Activated CD8-positive, alpha-beta memory T cell treated with anti-CD3 and anti-CD28 coated beads, Interleukin-2, amount 50 U/mL, for 48 hours (primary cell): Measurements from ENCODE around the gene PTCH2.
"Not testable (repeated sequence)": the region's sequence is repeated elsewhere in the genome, so short reads cannot be mapped to it uniquely, and the experiment has no call there.

Experiments
- DNase-seq: peaks from one replicate; pipeline ENCODE4 v3.0.0-alpha.2; 2020

PTCH2 gene

DNA sequence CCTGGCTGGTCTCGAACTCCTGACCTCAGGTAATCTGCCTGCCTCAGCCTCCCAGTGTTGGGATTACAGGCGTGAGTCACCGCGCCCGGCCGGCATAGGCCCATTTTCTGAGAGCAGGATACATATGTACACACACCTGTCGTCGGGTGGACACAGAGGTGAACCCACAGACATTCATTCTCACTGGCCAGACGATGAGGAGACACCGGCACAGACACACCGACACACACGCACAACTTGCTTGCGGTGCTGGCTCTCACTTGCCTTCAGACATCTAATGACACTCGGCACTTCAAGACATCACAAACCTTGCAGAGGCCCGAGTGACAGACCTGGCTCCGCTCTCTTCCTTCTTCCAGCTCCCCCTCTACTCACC is 579 bp downstream of the PTCH2 start:
- DNase-seq = no peak

DNA sequence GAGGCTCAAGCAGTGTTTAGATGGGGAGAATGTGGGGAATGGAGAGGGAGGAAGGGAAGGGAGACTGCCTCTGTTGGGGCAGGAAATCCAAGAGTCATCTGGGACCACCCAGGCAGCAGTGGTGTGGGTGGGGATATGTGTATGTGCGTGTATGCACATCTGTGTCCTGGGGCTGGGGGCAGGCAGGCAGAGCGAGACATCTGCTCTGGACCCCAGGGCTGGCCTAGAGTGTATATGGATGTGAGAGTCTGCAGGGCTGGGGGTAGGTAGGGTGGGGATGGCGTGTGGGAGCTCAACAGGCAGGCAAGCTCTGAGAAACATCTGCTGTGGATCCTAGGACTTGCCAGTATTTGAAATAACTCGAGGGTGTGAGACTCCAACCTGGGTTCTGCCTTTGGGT is 3.5 kb downstream of the PTCH2 start:
- DNase-seq = no peak

DNA sequence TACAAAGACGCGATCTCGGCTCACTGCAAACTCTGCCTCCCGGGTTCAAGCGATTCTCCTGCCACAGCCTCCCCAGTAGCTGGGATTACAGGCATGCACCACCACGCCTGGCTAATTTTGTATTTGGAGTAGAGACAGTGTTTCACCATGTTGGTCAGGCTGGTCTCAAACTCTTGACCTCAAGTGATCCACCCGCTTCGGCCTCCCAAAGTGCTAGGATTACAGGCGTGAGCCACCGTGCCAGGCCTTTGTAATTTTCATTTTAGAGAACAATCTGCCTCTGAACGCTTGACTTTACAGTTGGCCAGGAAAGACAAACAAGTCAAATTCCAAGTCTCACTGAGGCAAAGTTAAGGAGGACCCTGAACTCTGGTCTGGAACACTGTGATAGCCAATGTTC is 4.8 kb downstream of the PTCH2 start:
- DNase-seq = not testable (repeated sequence)

DNA sequence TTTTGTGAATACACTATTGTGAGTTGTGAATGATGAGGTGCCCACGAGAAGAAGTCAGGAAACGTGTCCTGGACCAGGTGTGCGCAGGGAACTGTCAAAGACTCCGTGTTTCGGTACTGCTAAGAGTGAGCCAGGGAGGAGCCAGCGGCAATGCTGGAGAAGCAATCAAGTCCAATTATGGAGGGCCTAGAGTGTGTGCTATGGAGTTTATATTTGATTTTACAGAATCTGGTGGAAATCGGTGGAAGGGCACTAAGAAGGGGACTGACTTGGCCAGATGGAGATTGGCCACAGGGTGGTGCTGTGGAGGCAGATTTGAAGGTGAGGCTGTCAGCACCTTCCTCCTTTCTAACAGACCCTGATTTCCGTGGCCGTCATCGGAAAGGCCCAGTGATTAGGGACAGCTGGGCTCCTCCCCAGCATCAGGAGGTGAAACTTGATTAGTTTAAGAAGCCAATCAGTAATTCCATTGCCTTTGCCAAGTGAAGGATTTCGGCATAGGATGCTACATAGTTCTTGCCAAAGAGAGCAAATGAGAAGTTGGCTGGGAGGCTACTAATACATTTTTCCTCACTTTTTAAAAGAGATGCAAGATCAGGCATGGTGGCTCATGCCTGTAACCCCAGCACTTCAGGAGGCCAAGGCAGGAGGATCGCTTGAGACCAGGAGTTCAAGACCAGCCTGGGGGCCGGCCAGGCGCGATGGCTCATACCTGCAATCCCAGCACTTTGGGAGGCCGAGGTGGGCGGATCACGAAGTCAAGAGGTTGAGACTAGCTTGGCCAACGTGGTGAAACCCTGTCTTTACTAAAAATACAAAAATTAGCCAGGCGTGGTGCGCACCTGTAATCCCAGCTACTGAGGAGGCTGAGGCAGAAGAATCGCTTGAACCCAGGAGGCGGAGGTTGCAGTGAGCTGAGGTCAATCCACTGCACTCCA is 7.0 kb downstream of the PTCH2 start:
- peak; percentile 92 for DNase-seq

DNA sequence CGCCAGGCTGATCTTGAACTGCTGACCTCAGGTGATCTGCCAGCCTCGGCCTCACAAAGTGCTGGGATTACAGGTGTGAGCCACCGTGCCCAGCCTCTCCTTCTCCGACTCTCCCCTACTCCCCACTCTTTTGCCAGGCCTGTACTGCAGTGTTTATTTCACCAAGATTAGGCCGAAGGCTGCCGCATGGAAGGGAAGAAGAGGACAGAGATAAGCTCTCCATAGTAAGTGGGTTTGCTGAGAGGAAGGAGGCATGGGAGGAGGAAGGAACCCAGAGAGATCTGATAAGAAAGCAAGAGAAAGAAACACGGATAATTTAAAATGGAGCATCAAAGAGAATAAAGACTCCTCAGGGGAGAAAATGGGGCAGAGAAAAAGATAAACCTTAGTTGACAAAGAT is 8.7 kb downstream of the PTCH2 start:
- no peak for DNase-seq

DNA sequence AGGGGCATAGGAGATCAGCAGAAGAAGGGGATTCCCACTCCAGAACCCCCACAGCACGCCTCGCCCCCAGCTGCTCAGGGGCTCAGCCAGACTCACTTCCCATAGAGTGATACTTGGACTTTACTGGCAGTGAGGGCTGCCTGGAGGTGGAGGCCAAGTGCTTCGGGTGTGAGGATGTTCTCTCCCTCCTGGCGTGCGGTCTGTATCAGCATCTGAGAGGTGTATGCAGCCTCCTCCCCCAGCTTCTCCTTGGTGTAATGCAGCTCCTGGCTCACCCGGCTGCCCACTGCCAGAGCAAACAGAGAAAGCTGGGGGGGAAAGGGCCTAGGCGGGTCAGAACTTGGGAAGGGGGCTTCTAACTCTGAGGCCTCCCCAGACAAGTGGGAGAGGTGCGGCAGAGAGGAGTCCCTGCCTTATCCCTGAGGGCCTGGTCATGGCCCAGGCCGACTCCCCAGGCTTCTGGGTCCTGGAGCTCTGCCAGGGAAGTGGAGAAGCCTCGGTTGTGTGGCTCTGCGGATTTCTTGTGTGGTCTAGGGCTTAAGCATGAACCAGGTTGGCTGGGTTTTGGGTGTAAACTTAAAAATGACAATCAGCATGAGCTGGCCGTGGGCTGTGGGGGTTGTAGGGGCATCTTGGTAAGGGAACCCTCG is 10.9 kb downstream of the PTCH2 start:
- no peak for DNase-seq

DNA sequence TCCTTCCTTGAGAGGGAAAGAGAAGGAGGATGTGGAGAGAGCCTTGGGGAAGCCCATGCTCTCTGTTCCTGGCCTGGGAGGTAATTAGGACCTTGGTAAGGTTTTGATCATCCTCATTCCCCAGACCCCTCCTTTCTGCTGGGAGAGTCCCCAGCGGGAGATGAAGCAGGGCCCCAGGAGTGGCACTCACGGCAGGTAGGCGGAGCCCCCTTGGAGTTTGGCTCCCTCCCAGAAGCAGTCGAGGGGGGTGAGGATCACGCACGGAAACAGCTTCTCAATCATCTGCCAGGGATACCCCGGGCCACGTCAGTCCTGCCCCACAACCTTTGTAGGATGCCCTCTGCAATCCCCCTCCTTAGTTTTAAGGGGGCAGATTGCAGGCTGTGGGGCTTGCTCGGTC is 11.5 kb downstream of the PTCH2 start:
- no peak for DNase-seq

DNA sequence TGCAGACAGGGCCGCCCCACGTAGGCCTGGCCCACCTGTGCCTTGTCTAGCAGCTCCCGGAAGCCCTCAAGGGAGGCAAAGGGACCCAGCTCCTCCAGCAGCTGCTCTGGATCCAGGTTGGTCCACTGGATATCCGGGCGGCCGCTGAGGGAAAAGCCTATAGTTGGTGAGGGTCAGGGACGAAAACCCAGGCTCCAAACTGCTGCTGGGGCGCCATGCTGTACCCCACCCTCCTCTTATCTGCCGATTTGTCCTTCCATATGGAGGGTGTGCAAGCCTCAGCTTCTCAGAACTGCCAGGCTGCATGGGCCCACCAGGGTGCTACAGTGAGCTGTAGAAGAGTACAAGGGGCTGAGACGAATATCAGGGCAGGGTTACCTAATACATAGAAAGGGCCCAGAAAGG is 12.2 kb downstream of the PTCH2 start:
- no peak for DNase-seq

DNA sequence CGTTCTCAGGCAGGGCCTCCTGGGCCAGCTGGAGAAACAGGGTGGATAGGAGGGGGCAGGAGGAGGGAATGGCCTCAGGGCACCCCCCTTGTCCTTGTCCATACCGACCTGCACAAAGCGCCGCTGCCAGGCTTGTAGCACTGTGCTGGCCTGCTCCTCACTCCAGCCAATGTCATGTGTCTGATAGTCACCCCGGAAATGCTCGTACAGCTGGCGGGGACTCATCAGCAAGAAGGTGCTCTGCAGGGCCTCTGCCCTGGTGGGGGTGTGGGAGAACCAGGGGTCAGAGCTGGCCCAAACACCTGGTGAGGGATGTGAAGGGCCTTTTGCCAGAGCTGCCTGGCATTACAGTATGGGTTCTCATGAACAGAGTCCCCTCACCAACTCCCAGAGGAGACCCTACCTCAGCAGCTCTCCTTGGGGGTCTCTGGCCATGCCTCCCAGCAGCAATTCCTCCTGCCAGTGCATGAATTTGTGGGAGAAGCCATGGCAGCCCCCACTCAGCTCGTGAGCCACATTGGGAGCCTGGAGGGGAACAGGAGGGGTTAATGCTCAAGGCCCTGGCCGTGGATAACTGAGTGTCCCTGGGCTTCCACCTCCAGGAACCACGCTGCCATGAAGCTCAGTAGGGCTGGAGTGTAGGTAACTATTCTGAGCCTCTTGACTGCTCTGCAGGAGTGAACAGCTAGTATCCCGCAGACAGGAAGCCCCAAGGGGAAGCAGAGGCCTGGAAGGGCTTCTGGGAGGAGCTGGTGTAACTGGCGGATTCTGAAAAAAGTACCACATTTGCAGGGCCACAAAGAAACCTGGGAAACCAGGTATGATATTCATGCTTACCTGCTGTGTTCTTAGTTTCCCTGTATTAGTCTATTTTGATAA is 13.3 kb downstream of the PTCH2 start:
- DNase-seq = no peak

DNA sequence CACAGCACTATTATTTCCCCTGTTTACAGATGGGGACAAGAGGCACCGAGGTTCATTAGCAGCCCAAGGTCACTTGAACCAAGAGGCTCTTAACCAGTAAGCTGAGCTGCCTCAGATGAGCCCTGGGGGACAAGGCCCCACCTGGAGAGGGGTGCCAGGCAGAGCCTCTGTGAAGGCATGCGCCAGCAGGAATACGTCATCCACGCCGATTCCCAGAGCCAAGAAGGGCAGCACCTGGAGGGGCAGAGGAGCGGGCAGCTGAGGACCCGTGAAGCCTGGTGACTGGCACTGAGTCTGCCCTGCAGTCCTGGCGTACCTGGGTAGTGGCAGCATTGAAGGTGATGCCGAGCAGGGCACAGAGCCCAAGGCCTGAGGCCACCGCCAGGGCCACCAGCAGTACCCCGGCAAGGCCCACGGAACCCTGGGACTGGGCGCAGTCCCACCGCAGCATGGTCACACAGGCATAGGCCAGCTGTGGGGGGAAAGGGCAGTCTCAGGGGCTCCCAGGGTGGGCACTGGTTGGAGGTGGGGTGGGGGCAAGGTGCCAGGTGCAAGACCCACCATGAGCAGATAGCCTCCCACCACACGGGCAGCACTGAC is 14.1 kb downstream of the PTCH2 start:
- DNase-seq = no peak

DNA sequence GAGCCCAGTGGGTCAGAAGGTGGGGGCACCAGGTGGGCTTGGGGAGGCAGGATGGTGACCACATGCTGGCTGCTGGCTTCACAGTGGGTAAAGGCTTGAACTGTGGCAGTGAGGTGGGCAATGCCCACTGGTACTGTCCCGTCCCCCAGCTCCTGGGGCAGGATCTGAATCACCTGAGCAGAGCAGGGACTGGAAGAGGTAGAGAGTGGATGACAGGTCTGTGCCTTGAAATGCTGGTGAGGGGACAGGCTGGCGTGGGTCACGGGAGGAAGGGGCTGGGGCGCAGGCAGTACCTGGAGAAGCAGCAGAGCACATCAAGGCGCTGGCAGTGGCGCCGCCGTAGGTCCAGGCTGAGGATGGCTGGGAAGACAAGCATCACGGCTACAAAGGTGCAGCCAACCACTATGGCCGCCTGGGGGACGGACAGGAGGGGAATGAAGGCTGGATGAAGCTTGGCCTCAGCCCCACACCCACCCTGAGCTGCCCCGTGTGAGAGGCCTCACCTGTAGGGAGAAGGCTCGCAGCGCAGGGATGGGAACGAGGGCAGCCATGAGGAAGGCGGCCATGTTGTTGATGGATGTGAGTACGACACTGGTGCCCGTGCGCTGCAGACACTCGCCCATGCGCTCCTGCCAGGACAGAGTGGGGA is 14.9 kb downstream of the PTCH2 start:
- DNase-seq = no peak

DNA sequence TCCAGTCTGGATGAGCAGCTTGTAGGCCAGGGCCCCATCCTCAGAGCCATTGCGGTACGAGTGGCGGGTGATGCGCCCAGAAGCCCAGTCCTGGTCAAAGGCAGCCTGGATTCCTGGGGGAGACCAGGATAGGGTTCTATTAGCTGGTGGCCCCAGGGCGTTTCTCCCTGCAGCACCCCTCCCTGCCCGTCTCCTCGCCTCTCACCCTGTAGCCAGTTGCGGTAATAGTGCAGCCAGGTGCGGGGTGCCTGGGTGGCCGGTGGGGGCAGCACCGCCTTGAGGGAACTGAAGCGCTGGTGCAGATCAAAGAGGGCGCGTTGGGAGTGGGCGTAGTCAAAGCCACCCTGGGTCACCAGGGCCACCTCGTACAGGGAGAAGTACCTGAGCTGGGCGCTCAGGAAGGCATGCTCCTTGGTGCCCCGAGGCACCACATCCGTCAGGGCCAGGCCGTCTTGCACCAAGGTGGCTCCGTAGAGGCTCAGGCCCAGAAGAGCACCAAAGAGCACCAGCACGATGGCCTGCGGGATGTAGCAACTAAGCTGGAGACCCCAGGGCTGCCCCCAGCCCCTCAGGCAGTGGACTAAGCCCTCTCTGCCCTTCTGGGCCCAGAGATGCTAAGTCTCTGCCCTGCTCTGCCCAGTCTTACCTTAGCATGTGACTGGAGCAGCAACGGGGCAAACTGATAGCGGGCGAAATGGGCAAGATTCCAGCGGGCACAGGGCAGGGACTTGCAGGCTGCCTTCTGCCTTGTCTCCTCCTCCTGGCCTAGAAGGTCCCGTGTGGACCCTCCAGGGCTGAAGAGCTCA is 15.7 kb downstream of the PTCH2 start:
- no peak for DNase-seq

DNA sequence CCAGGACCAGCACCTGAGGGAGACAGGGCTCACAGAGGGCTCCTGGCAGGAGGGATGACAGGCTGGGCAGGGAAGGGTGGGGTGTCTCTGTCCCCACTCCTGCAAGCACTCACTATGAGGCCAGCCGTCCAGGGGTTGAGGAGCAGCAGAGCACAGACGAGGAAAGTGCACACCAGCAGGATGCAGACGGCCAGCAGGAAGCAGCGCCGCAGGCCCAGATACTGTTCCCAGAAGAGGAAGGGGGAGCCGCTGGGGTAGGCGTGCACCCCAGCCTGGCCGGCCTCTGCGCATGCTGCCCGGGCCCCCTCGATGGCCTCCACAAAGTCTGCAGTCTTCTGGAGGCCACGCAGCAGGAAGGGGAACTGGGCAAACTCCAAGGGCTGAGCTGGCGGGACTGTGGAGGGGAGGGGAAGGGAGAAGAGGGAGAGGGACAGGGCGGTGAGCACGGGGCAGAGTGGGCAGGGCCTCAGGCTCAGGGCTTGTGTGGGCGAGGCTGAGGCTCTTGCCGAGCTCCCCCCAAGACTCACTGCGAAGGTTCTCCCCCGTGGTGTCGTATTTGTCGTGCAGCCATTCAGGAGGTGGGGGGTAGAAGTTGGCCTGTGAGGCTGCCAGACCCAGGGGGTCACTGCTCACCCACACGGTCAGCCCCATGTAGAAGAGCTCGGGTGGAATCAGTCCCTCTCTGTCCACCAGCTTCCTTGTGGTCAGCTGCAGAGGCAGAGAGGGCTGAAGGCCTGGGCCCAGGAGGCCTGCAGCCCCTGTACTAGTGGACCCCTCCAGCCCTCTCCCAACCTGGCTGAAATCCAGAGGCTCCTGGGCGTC is 16.5 kb downstream of the PTCH2 start:
- DNase-seq = no peak

DNA sequence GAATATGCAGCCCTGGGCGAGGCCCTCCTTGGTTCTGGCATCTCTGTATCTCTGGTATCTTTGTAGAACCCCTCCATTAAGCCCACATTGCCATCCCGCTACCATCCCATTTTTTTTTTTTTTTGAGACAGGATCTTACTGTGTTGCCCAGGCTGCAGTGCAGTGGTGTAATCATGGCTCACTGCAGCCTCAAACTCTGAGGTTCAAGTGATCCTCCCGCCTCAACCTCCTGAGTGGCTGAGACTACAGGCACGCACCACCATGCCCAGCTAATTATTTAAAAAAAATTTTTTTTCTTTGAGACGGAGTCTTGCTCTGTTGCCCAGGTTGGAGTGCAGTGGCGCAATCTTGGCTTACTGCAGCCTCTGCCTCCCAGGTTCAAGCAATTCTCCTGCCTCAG is 18.7 kb downstream of the PTCH2 start:
- not testable (repeated sequence) for DNase-seq

DNA sequence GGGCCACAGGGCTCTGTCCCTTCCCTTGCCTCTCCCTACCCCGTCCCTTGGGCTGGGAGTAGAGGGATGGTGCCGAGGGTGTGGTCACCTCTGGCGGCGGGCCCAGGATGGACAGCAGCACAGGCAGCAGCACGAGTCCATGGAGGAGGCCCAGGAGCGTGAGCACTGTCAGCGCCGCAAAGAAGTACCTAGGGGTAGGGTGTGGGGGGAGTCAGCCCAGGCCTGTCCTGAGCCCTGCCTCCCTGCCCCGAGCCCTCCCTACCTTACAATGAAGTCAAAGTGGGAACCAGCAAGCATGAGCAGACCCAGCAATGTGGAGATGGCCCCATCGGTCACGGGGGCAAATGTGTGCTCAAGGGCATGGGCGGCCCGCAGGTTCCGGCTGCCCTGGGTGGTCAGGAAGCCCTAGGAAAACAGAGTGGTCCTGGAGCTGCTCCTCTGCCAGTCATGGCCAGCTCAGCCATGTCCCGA is 20.0 kb downstream of the PTCH2 start:
- DNase-seq = no peak

DNA sequence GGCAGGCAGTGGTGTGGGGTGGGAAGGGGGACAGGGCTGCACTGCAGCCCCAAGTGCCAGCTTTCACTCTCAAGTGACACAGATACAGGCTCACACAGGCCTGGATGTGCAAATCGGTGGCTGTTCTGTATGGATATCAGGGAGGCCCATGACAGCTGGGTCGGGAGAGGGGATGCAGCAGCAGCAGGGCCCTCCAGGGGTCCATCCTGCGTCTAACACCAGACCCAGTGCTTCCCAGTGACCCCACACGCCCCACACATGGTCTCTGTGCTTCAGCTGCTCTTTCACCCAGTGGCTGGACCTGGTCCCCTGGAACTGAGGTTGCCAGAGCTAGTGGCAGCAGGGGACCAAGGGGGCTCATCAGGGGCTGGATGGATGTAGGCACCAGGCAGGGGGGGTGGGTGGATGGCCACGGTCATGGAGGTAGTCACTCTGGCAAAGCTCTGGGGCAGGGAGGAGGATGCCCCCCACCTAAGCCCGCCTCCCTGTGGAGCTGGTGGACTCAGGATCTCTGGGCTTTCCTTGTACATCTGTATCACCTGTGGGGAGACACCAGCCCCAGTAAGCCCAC is 20.8 kb downstream of the PTCH2 start:
- DNase-seq = no peak

DNA sequence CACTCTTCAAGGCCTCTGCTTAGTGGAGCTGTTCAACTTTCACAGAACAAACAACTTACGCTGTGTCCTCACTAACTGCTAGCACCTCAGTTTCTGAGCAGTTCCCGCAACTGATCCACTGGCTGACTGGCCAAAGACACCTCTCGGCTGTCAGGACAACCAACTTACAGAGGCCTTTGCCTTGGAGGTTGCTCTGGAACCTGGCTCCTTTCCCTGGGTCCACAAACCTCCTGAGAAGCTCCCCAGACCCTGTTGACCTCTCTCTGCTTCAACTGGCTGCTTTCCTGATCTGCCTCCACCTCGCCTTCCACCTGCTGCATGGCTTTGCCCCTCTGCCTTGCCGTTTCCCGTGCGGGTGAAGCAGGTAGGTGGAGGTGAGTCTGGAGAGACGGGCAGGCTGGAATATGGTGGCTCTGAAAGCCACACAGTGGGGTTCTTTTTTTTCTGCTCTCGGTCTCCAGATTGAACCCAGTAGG is 21.8 kb downstream of the PTCH2 start:
- no peak for DNase-seq

DNA sequence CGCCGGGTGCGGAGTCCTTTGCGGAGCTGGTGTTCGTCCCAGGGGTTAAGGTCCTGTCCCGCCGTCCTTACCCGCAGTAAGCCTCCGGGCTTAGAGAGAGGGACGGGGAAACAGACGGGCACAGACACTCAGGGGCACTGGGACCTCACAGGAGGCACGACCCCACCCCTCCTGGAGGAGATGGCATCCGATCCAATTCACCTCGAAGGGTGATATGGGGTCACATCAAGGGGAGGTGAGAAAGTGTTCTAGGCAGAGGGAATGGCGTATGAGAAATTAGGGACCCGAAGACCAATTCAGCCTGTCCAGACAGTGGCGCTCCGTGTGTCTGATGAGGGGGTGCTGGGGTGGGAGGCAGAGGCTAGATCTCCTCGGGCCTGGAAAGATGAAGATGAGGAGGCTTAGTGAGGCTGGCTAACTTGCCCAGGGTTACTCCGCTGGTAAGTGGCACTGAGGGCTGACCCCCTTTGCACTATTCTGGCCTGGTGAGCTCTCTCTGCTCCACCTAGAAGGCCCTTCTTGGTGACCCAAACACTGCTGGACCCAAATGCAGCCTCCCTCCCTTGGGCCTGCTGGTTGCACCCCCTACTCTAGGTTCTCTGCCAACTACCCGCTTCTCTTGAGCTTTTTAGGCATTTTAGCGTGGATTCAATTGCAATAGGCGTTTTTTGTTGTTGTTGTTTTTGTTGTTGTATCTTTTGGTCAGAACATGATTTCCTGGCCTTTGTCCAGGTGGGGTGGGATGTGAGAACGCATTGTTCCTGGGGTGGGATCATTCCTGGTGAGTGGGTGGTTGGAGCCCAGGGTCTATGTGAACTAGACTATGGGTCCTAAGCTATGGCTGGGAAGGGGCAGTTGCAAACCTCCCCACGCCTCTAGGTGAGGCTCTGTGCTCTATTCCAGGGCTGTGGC is 22.5 kb downstream of the PTCH2 start:
- no peak for DNase-seq
